Measurements from ENCODE around the gene POU3F2. TPM values are rescaled to one million over a fixed set of nuclear protein-coding genes. Genes with fewer than 3 reads are reported as not detected.

POU3F2 gene
- total RNA-seq, 3 donors from 2014 or later (not counting 1 experiment from before 2014, with no cell fraction given) = not detected

GRCh38 chr6:98875375-98875774, 41.0 kb downstream of the POU3F2 start:
- no peaks in the 10 kb centered on the region for H3K27me3 ChIP-seq (ENCODE audit: control insufficient read depth, insufficient read depth, low read length)
- Mint-ChIP-seq H3K36me3 (peaks cover 8% of the 10 kb centered on the region), H3K4me3 (no peak overlapping the region), H3K27me3 (ENCODE audit: low read depth in 2 of 2) (no peaks in the 10 kb centered on the region), H3K9me3 (no peaks in the 10 kb centered on the region), H3K27ac (no peak overlapping the region), H3K4me1 (peaks cover 3 to 4% of the 10 kb centered on the region in 2 donors)
- no peaks in the 10 kb centered on the region for H3K9me3 ChIP-seq (ENCODE audit: control insufficient read depth, insufficient read depth, low read length)
- no peak for ATAC-seq
- no peak overlapping the region for H3K4me3 ChIP-seq (ENCODE audit: low read length)
- no peaks in the 10 kb centered on the region for H3K4me1 ChIP-seq (ENCODE audit: control insufficient read depth, insufficient read depth, low read length)
- no peak for DNase-seq
- WGBS (ENCODE audit: insufficient coverage) = 92% methylated on average over 2 of the region's 2 CpGs
- intact Hi-C loops (cut with micrococcal nuclease) = no loop called here
- no peak overlapping the region for H3K27ac ChIP-seq (ENCODE audit: low read length)
- H3K36me3 ChIP-seq (ENCODE audit: control insufficient read depth, insufficient read depth, low read length) = peaks cover 15% of the 10 kb centered on the region
- no peak for TF ChIP-seq CTCF (IDR thresholded peaks at IDR 0.05)

- Mint-ChIP-seq H3K4me1 (peaks cover 8% of the 10 kb centered on the region in 2 donors), H3K4me3 (no peak overlapping the region), H3K9me3 (no peaks in the 10 kb centered on the region), H3K36me3 (peaks cover 8% of the 10 kb centered on the region), H3K27me3 (ENCODE audit: low read depth in 2 of 2) (no peaks in the 10 kb centered on the region), H3K27ac (no peak overlapping the region)
- H3K27me3 ChIP-seq (ENCODE audit: control insufficient read depth, insufficient read depth, low read length) = no peaks in the 10 kb centered on the region
- no peak overlapping the region for H3K27ac ChIP-seq (ENCODE audit: low read length)
- peaks cover 13% of the 10 kb centered on the region for H3K36me3 ChIP-seq (ENCODE audit: control insufficient read depth, insufficient read depth, low read length)
- no peak for ATAC-seq
- no peak overlapping the region for H3K4me3 ChIP-seq (ENCODE audit: low read length)
- no CpG with 5 or more reads among the region's 1 CpG for WGBS (ENCODE audit: insufficient coverage)
- H3K9me3 ChIP-seq (ENCODE audit: control insufficient read depth, insufficient read depth, low read length) = no peaks in the 10 kb centered on the region
- no peak for DNase-seq
- intact Hi-C loops (cut with micrococcal nuclease) = no loop called here
- TF ChIP-seq CTCF (IDR thresholded peaks at IDR 0.05) = no peak
- no peaks in the 10 kb centered on the region for H3K4me1 ChIP-seq (ENCODE audit: control insufficient read depth, insufficient read depth, low read length)
These were observed 42.9 kb downstream of the POU3F2 start for GRCh38 chr6:98877250-98877649.

- Mint-ChIP-seq H3K4me3 (no peak overlapping the region), H3K36me3 (peaks cover 8% of the 10 kb centered on the region), H3K27me3 (ENCODE audit: low read depth in 2 of 2) (no peaks in the 10 kb centered on the region), H3K4me1 (peaks cover 8% of the 10 kb centered on the region in 2 donors), H3K27ac (no peak overlapping the region), H3K9me3 (no peaks in the 10 kb centered on the region)
- Histone ChIP-seq H3K4me1 (ENCODE audit: control insufficient read depth, insufficient read depth, low read length) (no peaks in the 10 kb centered on the region), H3K27ac (ENCODE audit: low read length) (no peak overlapping the region), H3K36me3 (ENCODE audit: control insufficient read depth, insufficient read depth, low read length) (peaks cover 7% of the 10 kb centered on the region), H3K27me3 (ENCODE audit: control insufficient read depth, insufficient read depth, low read length) (no peaks in the 10 kb centered on the region), H3K9me3 (ENCODE audit: control insufficient read depth, insufficient read depth, low read length) (no peaks in the 10 kb centered on the region), H3K4me3 (ENCODE audit: low read length) (no peak overlapping the region)
- no peak for ATAC-seq
- no peak for TF ChIP-seq CTCF (IDR thresholded peaks at IDR 0.05)
- no peak for DNase-seq
- intact Hi-C loops (cut with micrococcal nuclease) = no loop called here
These were observed 46.1 kb downstream of the POU3F2 start for GRCh38 chr6:98880486-98880885.

- Histone ChIP-seq H3K27ac (ENCODE audit: low read length) (no peak overlapping the region), H3K36me3 (ENCODE audit: control insufficient read depth, insufficient read depth, low read length) (peaks cover 9% of the 10 kb centered on the region), H3K4me1 (ENCODE audit: control insufficient read depth, insufficient read depth, low read length) (no peaks in the 10 kb centered on the region), H3K27me3 (ENCODE audit: control insufficient read depth, insufficient read depth, low read length) (no peaks in the 10 kb centered on the region), H3K4me3 (ENCODE audit: low read length) (no peak overlapping the region), H3K9me3 (ENCODE audit: control insufficient read depth, insufficient read depth, low read length) (no peaks in the 10 kb centered on the region)
- H3K4me3 Mint-ChIP-seq = no peak overlapping the region
- no peaks in the 10 kb centered on the region for H3K36me3 Mint-ChIP-seq
- no peaks in the 10 kb centered on the region for H3K9me3 Mint-ChIP-seq
- DNase-seq (no peak), ATAC-seq (no peak)
- WGBS (ENCODE audit: insufficient coverage) = 100% methylated on average over 2 of the region's 3 CpGs
- intact Hi-C loops (cut with micrococcal nuclease) = no loop called here
- no peak for TF ChIP-seq CTCF (IDR thresholded peaks at IDR 0.05)
- H3K27ac Mint-ChIP-seq = no peak overlapping the region
- H3K27me3 Mint-ChIP-seq (ENCODE audit: low read depth in 2 of 2) = no peaks in the 10 kb centered on the region
- peaks cover 5% of the 10 kb centered on the region in 2 donors for H3K4me1 Mint-ChIP-seq
These were observed 51.0 kb downstream of the POU3F2 start for GRCh38 chr6:98885330-98885729.
